ENCODE measurements around the gene ARMH1. TPM values are rescaled to one million over a fixed set of nuclear protein-coding genes. Genes with fewer than 3 reads are reported as not detected.
A peak's percentile ranks its signal among the peaks of the same experiment; 100 is the strongest.

ARMH1 gene
- total RNA-seq, 1 experiment from 2014 or later: 2.8 TPM

- Histone ChIP-seq H3K9me3 (ENCODE audit: control insufficient read depth, insufficient read depth, low read depth, low read length) (no peaks in the 10 kb centered on the region), H3K4me3 (ENCODE audit: low read depth in 2 of 2, low read length in 2 of 2) (no peak overlapping the region), H3K4me1 (ENCODE audit: control insufficient read depth, insufficient read depth, low read length) (peaks cover 6% of the 10 kb centered on the region), H3K36me3 (ENCODE audit: control insufficient read depth, insufficient read depth, low read length) (peaks cover 5% of the 10 kb centered on the region), H3K27me3 (ENCODE audit: control insufficient read depth, insufficient read depth, low read length) (no peaks in the 10 kb centered on the region), H3K27ac (ENCODE audit: low read length) (no peak overlapping the region)
- POLR2A ChIA-PET: interaction anchor here (1.5 kb wide), 1 partner anchor 45 kb away, joined by 3 read pairs; the partner anchor contains the start of genes ARMH1 and TMEM53
- CTCF ChIA-PET: no interaction called here
- peak; percentile 89 for DNase-seq (ENCODE audit: low read depth, low spot score)
- intact Hi-C loops (cut with micrococcal nuclease; ENCODE audit: unreplicated experiment): no loop called here
- TF ChIP-seq POLR2AphosphoS5 (IDR thresholded peaks at IDR 0.05; ENCODE audit: low read depth, low read length) (no peak), CTCF (IDR thresholded peaks at IDR 0.05) (no peak), SIN3A (IDR thresholded peaks at IDR 0.05; ENCODE audit: borderline replicate concordance, insufficient read depth, low read depth, low read length) (no peak), REST (IDR thresholded peaks at IDR 0.05; ENCODE audit: insufficient read depth in 1 of 2, low read depth in 2 of 2, low read length in 1 of 2) (no peak), TCF7L2 (IDR thresholded peaks at IDR 0.05; ENCODE audit: low read depth, low read length) (no peak)
- in situ Hi-C loops (cut with HindIII; ENCODE audit: low pct_unique_long_range_greater_than_20kb, low sequenced_read_pairs): no loop called here
- BruUV-seq (replicated peaks): no TSS peak
- no peak for ATAC-seq
These were observed 45.4 kb upstream of the ARMH1 start for GRCh38 chr1:44628962-44629756.

- no peak for ATAC-seq
- no peak overlapping the region for H3K27ac ChIP-seq (ENCODE audit: low read length)
- CTCF ChIA-PET: no interaction called here
- DNase-seq (ENCODE audit: low read depth, low spot score): no peak
- no peak overlapping the region for H3K4me3 ChIP-seq (ENCODE audit: low read depth in 2 of 2, low read length in 2 of 2)
- peaks cover 6% of the 10 kb centered on the region for H3K4me1 ChIP-seq (ENCODE audit: control insufficient read depth, insufficient read depth, low read length)
- H3K9me3 ChIP-seq (ENCODE audit: control insufficient read depth, insufficient read depth, low read depth, low read length): no peaks in the 10 kb centered on the region
- POLR2A ChIA-PET: no interaction called here
- in situ Hi-C loops (cut with HindIII; ENCODE audit: low pct_unique_long_range_greater_than_20kb, low sequenced_read_pairs) (no loop called here), intact Hi-C loops (cut with micrococcal nuclease; ENCODE audit: unreplicated experiment) (no loop called here)
- H3K27me3 ChIP-seq (ENCODE audit: control insufficient read depth, insufficient read depth, low read length): no peaks in the 10 kb centered on the region
- no peak for TF ChIP-seq REST (IDR thresholded peaks at IDR 0.05; ENCODE audit: insufficient read depth in 1 of 2, low read depth in 2 of 2, low read length in 1 of 2)
- no peak for TF ChIP-seq CTCF (IDR thresholded peaks at IDR 0.05)
- no peak for TF ChIP-seq SIN3A (IDR thresholded peaks at IDR 0.05; ENCODE audit: borderline replicate concordance, insufficient read depth, low read depth, low read length)
- TF ChIP-seq TCF7L2 (IDR thresholded peaks at IDR 0.05; ENCODE audit: low read depth, low read length): no peak
- no peak for TF ChIP-seq POLR2AphosphoS5 (IDR thresholded peaks at IDR 0.05; ENCODE audit: low read depth, low read length)
- BruUV-seq (replicated peaks): no TSS peak
- H3K36me3 ChIP-seq (ENCODE audit: control insufficient read depth, insufficient read depth, low read length): peaks cover 5% of the 10 kb centered on the region
These were observed 44.4 kb upstream of the ARMH1 start for GRCh38 chr1:44630116-44630515.
